ENCODE results near the gene GCSAML. TPM values are rescaled to one million over a fixed set of nuclear protein-coding genes. Genes with fewer than 3 reads are reported as not detected.

GCSAML gene
- total RNA-seq, 4 donors from 2014 or later = 0.15 TPM; not detected in 3

DNA sequence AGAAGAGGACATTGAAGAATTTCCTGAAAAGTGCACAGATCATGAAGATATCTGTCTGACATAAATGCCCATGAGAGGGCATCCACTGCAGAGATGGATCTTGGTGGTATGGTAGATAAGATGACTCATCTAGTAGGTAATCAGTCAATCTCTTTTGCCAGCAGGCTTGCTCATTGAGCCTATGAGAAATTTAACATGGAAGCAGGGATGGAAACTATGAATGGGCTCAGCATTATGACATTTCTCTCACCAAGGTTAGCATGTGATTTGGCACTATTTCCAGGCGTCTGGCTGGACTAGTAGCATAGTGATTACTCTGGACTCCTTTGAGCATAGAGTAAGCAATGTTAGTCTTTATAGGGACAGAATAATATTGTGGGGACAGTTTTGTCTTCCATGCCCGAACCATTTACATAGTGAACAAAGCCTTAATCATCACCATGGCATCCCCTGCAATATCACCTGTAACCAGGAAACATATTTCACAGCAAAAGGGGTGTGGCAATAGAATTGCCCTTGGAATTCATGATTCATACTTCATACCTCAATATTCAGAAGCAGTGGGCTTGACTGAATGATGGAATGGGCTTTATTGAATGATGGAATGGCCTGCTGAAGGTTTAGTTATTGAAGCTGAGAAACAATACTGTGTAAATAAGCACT is 20.0 kb upstream of the GCSAML start:
- ATAC-seq (no peak), DNase-seq (no peak)
- Histone ChIP-seq H3K36me3 (no peaks in the 10 kb centered on the region), H3K9me3 (no peaks in the 10 kb centered on the region), H3K4me3 (no peak overlapping the region), H3K27me3 (no peaks in the 10 kb centered on the region), H3K27ac (no peak overlapping the region), H3K4me1 (no peaks in the 10 kb centered on the region)
- intact Hi-C loops (cut with DNase I; ENCODE audit: low total_unique reads) (no loop called here), in situ Hi-C loops (cut with MboI; ENCODE audit: low sequenced_read_pairs in 4 of 4) (no loop called here)
- TF ChIP-seq POLR2A (IDR thresholded peaks at IDR 0.05) (no peak), CTCF (IDR thresholded peaks at IDR 0.05 in 4 of 5, conservative IDR thresholded peaks at IDR 0.05 in 1 of 5) (no peak)

GRCh38 chr1:247529771-247530355 is 19.1 kb upstream of the GCSAML start:
- TF ChIP-seq POLR2A (IDR thresholded peaks at IDR 0.05) (no peak), CTCF (IDR thresholded peaks at IDR 0.05 in 4 of 5, conservative IDR thresholded peaks at IDR 0.05 in 1 of 5) (no peak)
- in situ Hi-C loops (cut with MboI; ENCODE audit: low sequenced_read_pairs in 4 of 4) = no loop called here

DNA sequence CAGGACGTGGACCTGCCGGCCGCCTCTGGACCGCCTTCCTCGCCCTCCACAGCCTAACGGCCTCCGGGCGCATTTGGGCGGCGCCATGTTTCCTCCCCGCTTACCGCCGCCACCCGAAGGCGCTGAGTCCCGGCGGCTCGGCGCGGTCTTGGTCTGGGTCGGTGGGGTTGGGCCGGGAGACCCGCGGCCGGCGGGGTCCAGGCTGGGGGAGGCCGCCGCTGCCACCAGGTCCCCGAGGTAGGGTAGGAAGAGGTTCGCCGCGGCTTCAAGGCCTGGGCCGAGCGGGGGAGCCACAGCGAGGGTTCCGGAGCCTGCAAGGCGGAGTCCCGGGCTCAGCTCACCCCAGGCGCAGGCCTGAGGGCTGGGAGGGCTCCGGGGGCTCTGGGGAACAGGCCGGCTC is 18.1 kb upstream of the GCSAML start:
- in situ Hi-C loops (cut with MboI; ENCODE audit: low sequenced_read_pairs in 4 of 4) = no loop called here
- no peak overlapping the region for H3K4me3 ChIP-seq

More at GRCh38 chr1:247529771-247530355, 19.1 kb upstream of the GCSAML start:
- Histone ChIP-seq H3K27me3 (no peaks in the 10 kb centered on the region), H3K9me3 (no peaks in the 10 kb centered on the region), H3K4me1 (no peaks in the 10 kb centered on the region), H3K36me3 (no peaks in the 10 kb centered on the region), H3K27ac (no peak overlapping the region), H3K4me3 (no peak overlapping the region)
- intact Hi-C loops (cut with DNase I; ENCODE audit: low total_unique reads) = no loop called here
- DNase-seq (no peak), ATAC-seq (no peak)

DNA sequence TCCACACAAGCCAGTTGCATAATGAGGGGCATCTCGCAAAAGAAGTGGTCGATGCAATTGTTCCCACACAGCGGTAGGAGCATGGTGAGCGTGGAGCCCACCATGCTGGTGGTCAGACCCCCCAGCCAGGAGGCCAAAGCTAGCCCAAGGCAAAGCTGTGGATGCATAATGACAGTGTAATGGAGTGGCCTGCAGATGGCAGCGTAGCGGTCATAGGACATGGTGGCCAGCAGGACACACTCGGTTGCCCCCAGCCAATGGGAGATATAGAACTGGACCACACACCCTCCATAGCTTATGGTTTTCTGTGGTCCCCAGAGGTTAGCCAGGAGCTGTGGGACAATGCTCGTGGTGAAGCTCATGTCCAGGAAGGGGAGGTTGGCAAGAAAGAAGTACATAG is 17.0 kb upstream of the GCSAML start:
- TF ChIP-seq CTCF (IDR thresholded peaks at IDR 0.05 in 4 of 5, conservative IDR thresholded peaks at IDR 0.05 in 1 of 5) (no peak), POLR2A (IDR thresholded peaks at IDR 0.05) (no peak)
- no peaks in the 10 kb centered on the region for H3K4me1 ChIP-seq
- DNase-seq (no peak), ATAC-seq (no peak)
- H3K9me3 ChIP-seq = no peaks in the 10 kb centered on the region
- no peaks in the 10 kb centered on the region for H3K36me3 ChIP-seq
- no peak overlapping the region for H3K27ac ChIP-seq
- in situ Hi-C loops (cut with MboI; ENCODE audit: low sequenced_read_pairs in 4 of 4) (no loop called here), intact Hi-C loops (cut with DNase I; ENCODE audit: low total_unique reads) (no loop called here)
- H3K4me3 ChIP-seq = no peak overlapping the region
- H3K27me3 ChIP-seq = no peaks in the 10 kb centered on the region

More for the DNA sequence above, 18.1 kb upstream of the GCSAML start:
- Histone ChIP-seq H3K27ac (no peak overlapping the region), H3K9me3 (no peaks in the 10 kb centered on the region), H3K27me3 (no peaks in the 10 kb centered on the region), H3K36me3 (no peaks in the 10 kb centered on the region), H3K4me1 (no peaks in the 10 kb centered on the region)
- TF ChIP-seq POLR2A (IDR thresholded peaks at IDR 0.05) = no peak
- no peak for TF ChIP-seq CTCF (IDR thresholded peaks at IDR 0.05 in 4 of 5, conservative IDR thresholded peaks at IDR 0.05 in 1 of 5)
- intact Hi-C loops (cut with DNase I; ENCODE audit: low total_unique reads) = no loop called here
- ATAC-seq (no peak), DNase-seq (no peak)
